ENCODE results near the gene PARD3B. TPM values are rescaled to one million over a fixed set of nuclear protein-coding genes. Genes with fewer than 3 reads are reported as not detected.

PARD3B gene
- total RNA-seq, 1 experiment from 2014 or later = 7.6 TPM

GRCh38 chr2:204647626-204648025 lies 102.4 kb downstream of the PARD3B start:
- intact Hi-C loops (cut with micrococcal nuclease; ENCODE audit: unreplicated experiment) = no loop called here
- no TSS peak for BruUV-seq (replicated peaks)
- Histone ChIP-seq H3K27me3 (replicated peaks; ENCODE audit: insufficient read depth, low read depth, low read length, poor library complexity) (no peaks in the 10 kb centered on the region), H3K9me3 (ENCODE audit: low read depth, low read length, poor library complexity, severe bottlenecking) (no peaks in the 10 kb centered on the region), H3K4me1 (ENCODE audit: insufficient read depth, low read length, poor library complexity, severe bottlenecking) (peaks cover 5% of the 10 kb centered on the region), H3K36me3 (ENCODE audit: insufficient read depth, low read length, poor library complexity, severe bottlenecking) (no peaks in the 10 kb centered on the region), H3K27ac (ENCODE audit: low read depth, low read length, poor library complexity, severe bottlenecking) (no peak overlapping the region), H3K4me3 (ENCODE audit: low read depth, low read length, poor library complexity, severe bottlenecking) (no peak overlapping the region)
- CTCF ChIA-PET = interaction anchor here (0.5 kb wide), 1 partner anchor 213 kb away, joined by 3 read pairs; no protein-coding TSS in a partner anchor
- no peak for TF ChIP-seq EZH2 (IDR thresholded peaks at IDR 0.05; ENCODE audit: borderline replicate concordance, low read depth, low read length, poor library complexity, severe bottlenecking)
- TF ChIP-seq, protein P1, sequence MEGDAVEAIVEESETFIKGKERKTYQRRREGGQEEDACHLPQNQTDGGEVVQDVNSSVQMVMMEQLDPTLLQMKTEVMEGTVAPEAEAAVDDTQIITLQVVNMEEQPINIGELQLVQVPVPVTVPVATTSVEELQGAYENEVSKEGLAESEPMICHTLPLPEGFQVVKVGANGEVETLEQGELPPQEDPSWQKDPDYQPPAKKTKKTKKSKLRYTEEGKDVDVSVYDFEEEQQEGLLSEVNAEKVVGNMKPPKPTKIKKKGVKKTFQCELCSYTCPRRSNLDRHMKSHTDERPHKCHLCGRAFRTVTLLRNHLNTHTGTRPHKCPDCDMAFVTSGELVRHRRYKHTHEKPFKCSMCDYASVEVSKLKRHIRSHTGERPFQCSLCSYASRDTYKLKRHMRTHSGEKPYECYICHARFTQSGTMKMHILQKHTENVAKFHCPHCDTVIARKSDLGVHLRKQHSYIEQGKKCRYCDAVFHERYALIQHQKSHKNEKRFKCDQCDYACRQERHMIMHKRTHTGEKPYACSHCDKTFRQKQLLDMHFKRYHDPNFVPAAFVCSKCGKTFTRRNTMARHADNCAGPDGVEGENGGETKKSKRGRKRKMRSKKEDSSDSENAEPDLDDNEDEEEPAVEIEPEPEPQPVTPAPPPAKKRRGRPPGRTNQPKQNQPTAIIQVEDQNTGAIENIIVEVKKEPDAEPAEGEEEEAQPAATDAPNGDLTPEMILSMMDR (conservative IDR thresholded peaks at IDR 0.05; ENCODE audit: low read depth, low read length) = no peak
- no peak for DNase-seq (ENCODE audit: low spot score)
- POLR2A ChIA-PET (ENCODE audit: low non-redundant PET) = no interaction called here

- BruUV-seq (replicated peaks) = no TSS peak
- Histone ChIP-seq H3K9me3 (ENCODE audit: low read depth, low read length, poor library complexity, severe bottlenecking) (no peaks in the 10 kb centered on the region), H3K4me3 (ENCODE audit: low read depth, low read length, poor library complexity, severe bottlenecking) (no peak overlapping the region), H3K27ac (ENCODE audit: low read depth, low read length, poor library complexity, severe bottlenecking) (no peak overlapping the region), H3K36me3 (ENCODE audit: insufficient read depth, low read length, poor library complexity, severe bottlenecking) (no peaks in the 10 kb centered on the region), H3K27me3 (replicated peaks; ENCODE audit: insufficient read depth, low read depth, low read length, poor library complexity) (no peaks in the 10 kb centered on the region), H3K4me1 (ENCODE audit: insufficient read depth, low read length, poor library complexity, severe bottlenecking) (no peaks in the 10 kb centered on the region)
- no peak for DNase-seq (ENCODE audit: low spot score)
- CTCF ChIA-PET = no interaction called here
- POLR2A ChIA-PET (ENCODE audit: low non-redundant PET) = no interaction called here
- TF ChIP-seq, protein P1 (conservative IDR thresholded peaks at IDR 0.05; ENCODE audit: low read depth, low read length) = no peak
- TF ChIP-seq EZH2 (IDR thresholded peaks at IDR 0.05; ENCODE audit: borderline replicate concordance, low read depth, low read length, poor library complexity, severe bottlenecking) = no peak
- intact Hi-C loops (cut with micrococcal nuclease; ENCODE audit: unreplicated experiment) = no loop called here
These were observed 105.3 kb downstream of the PARD3B start for GRCh38 chr2:204650611-204651010.

DNA sequence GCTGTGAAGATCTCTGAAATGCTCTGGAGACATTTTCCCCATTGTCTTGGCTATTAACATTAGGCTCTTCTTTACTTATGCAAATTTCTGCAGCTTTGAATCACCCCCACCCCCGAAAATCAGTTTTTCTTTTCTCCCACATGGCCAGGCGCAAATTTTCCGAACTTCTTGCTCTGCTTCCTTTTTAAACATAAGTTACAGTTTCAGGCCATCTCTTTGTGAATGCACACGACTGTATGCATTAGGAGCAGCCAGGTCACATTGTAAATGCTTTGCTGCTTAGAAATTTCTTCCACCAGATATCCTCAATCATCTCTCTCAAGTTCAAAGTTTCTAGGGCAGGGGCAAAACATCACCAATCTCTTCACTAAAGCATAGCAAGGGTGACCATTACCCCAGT lies 106.8 kb downstream of the PARD3B start:
- DNase-seq (ENCODE audit: low spot score) = no peak
- Histone ChIP-seq H3K27me3 (replicated peaks; ENCODE audit: insufficient read depth, low read depth, low read length, poor library complexity) (no peaks in the 10 kb centered on the region), H3K9me3 (ENCODE audit: low read depth, low read length, poor library complexity, severe bottlenecking) (no peaks in the 10 kb centered on the region), H3K4me1 (ENCODE audit: insufficient read depth, low read length, poor library complexity, severe bottlenecking) (no peaks in the 10 kb centered on the region), H3K4me3 (ENCODE audit: low read depth, low read length, poor library complexity, severe bottlenecking) (no peak overlapping the region), H3K27ac (ENCODE audit: low read depth, low read length, poor library complexity, severe bottlenecking) (no peak overlapping the region), H3K36me3 (ENCODE audit: insufficient read depth, low read length, poor library complexity, severe bottlenecking) (no peaks in the 10 kb centered on the region)
- intact Hi-C loops (cut with micrococcal nuclease; ENCODE audit: unreplicated experiment) = no loop called here
- TF ChIP-seq EZH2 (IDR thresholded peaks at IDR 0.05; ENCODE audit: borderline replicate concordance, low read depth, low read length, poor library complexity, severe bottlenecking) = no peak
- TF ChIP-seq, protein P1 (conservative IDR thresholded peaks at IDR 0.05; ENCODE audit: low read depth, low read length) = no peak
- POLR2A ChIA-PET (ENCODE audit: low non-redundant PET) = no interaction called here
- CTCF ChIA-PET = no interaction called here
- BruUV-seq (replicated peaks) = no TSS peak

Measured in A673 (cell line).